Keratinocyte (primary cell): ENCODE data around the gene SBK2. TPM values are rescaled to one million over a fixed set of nuclear protein-coding genes. Genes with fewer than 3 reads are reported as not detected.

Experiments used
- DNase-seq: peaks from one replicate; pipeline ENCODE4 v3.0.0-alpha.2; 2011; ENCODE audit warnings: low read depth, missing footprints, low spot score
- FAIRE-seq: peaks from 2 replicates; lab custom pipeline; 2011; peaks lifted over from hg19 to GRCh38; lab: Jason Lieb, UNC
- H2AFZ ChIP-seq: 2 replicates; pipeline ENCODE4 v1.6.0; 2012; ENCODE audit warnings: low read length, control low read depth, inconsistent platforms; ENCODE audit not compliant: control insufficient read depth
- H3K27ac ChIP-seq: 2 replicates; pipeline ENCODE4 v1.5.1; 2011; ENCODE audit warnings: low read length; ENCODE audit not compliant: control insufficient read depth, insufficient read depth
- H3K27me3 ChIP-seq: 3 replicates; pipeline ENCODE4 v1.6.0; 2011; ENCODE audit warnings: low read length; ENCODE audit not compliant: control insufficient read depth, insufficient read depth; ENCODE audit errors: extremely low read depth
- H3K36me3 ChIP-seq, 2 experiments: 2 replicates in 1 of 2; 3 replicates in 1 of 2; pipeline ENCODE4 v1.5.1; 2011; ENCODE audit warnings: low read length in 2 of 2, mild to moderate bottlenecking in 1 of 2; ENCODE audit not compliant: control insufficient read depth in 2 of 2, insufficient read depth in 2 of 2; ENCODE audit errors: extremely low read depth in 1 of 2
- H3K4me1 ChIP-seq: 3 replicates; pipeline ENCODE4 v1.5.1; 2011; ENCODE audit warnings: low read length; ENCODE audit not compliant: control insufficient read depth, insufficient read depth; ENCODE audit errors: extremely low read depth
- H3K4me2 ChIP-seq: 3 replicates; pipeline ENCODE4 v1.6.0; 2011; ENCODE audit warnings: low read depth, low read length; ENCODE audit not compliant: control insufficient read depth, insufficient read depth; ENCODE audit errors: extremely low read depth
- H3K4me3 ChIP-seq, 3 experiments: fragments of 200-600 bp in 1 of 3; sonication (generic) in 1 of 3; 2 replicates in 2 of 3; 3 replicates in 1 of 3; pipeline ENCODE4 v1.5.1; 2011 to 2016; ENCODE audit warnings: low read length in 3 of 3, mild to moderate bottlenecking in 3 of 3, control low read depth in 2 of 3, inconsistent platforms in 1 of 3, low read depth in 1 of 3, mixed read lengths in 1 of 3, mixed run types in 1 of 3, moderate library complexity in 1 of 3; ENCODE audit not compliant: control insufficient read depth in 2 of 3, insufficient read depth in 2 of 3; ENCODE audit errors: extremely low read depth in 1 of 3
- H3K79me2 ChIP-seq: 2 replicates; pipeline ENCODE4 v1.6.0; 2012; ENCODE audit warnings: low read length; ENCODE audit not compliant: control insufficient read depth, insufficient read depth
- H3K9ac ChIP-seq: 3 replicates; pipeline ENCODE4 v1.6.0; 2011; ENCODE audit warnings: low read length; ENCODE audit not compliant: control insufficient read depth, insufficient read depth; ENCODE audit errors: extremely low read depth
- H3K9me1 ChIP-seq: 3 replicates; pipeline ENCODE4 v1.6.0; 2011; ENCODE audit warnings: low read length; ENCODE audit not compliant: control insufficient read depth, insufficient read depth; ENCODE audit errors: extremely low read depth
- H3K9me3 ChIP-seq: 2 replicates; pipeline ENCODE4 v1.5.1; 2012; ENCODE audit warnings: low read depth, low read length; ENCODE audit not compliant: control insufficient read depth
- H4K20me1 ChIP-seq: 3 replicates; pipeline ENCODE4 v1.6.0; 2011; ENCODE audit warnings: low read length; ENCODE audit not compliant: control insufficient read depth, insufficient read depth; ENCODE audit errors: extremely low read depth
- EZH2 ChIP-seq: IDR thresholded peaks from one replicate; pipeline ENCODE4 v1.6.1; 2012; ENCODE audit warnings: inconsistent platforms, mild to moderate bottlenecking, low read length, moderate library complexity
- dilution Hi-C: fragments of 300-500 bp; cut with MboI; formaldehyde crosslinking; loops from one replicate; pipeline ENCODE4 v1.7.0; 2020; ENCODE audit warnings: low sequenced_read_pairs; ENCODE audit not compliant: extremely low pct_ligation_motif_present
- polyA plus RNA-seq, 5 experiments: library from polyadenylated mRNA; depleted of rRNA in 3 of 5; stranded (reverse) in 3 of 5; stranded (forward) in 1 of 5; unstranded in 1 of 5; fragments of >200 nt; gene quantifications; 1 replicate in 1 of 5; 2 replicates in 3 of 5; 3 replicates in 1 of 5; pipeline versions ENCODE4 v1.2.1 to v1.2.3, GENCODE V29; 2011 to 2012; ENCODE audit warnings: missing spikeins in 2 of 5, low read depth in 1 of 5, low replicate concordance in 1 of 5
- TF ChIP-seq, protein P1 (sequence below), 3 experiments: IDR thresholded peaks in 1 of 3; conservative IDR thresholded peaks in 1 of 3; optimal IDR thresholded peaks in 1 of 3; 2 replicates in 2 of 3; 3 replicates in 1 of 3; pipeline versions ENCODE3 to v1.5.1; 2011; ENCODE audit warnings: low read length in 3 of 3, mild to moderate bottlenecking in 3 of 3, moderate library complexity in 2 of 3, control low read depth in 1 of 3, inconsistent platforms in 1 of 3; ENCODE audit not compliant: insufficient read depth in 2 of 3; ENCODE audit errors: extremely low read depth in 1 of 3

Gene SBK2
- polyA plus RNA-seq, 1 donor (not counting 4 experiments of a cell fraction or from before 2014, with no cell fraction given) = not detected

DNA sequence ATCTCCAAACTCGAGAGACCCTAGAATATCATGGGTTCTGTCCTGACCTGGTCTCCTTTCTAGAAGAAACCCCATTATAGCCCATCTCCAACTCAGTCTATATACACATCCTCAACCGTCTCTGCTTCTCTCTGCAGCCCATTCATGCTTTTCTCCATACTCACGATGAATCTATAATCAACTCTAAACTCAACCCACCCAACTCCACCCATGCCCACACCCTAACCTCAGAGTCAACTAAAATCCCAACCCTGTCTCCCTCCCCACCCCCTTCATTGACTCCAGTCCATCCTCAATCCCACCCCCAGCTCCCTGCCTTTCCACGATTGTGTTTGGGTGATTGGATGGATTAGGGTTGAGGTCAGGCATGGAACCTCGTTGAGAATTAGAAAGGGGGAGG lies 6.6 kb upstream of the SBK2 start:
- Histone ChIP-seq H3K4me3 (no peak overlapping the region), H3K79me2 (no peaks in the 10 kb centered on the region), H3K9ac (no peak overlapping the region), H3K9me3 (no peaks in the 10 kb centered on the region), H3K4me2 (no peak overlapping the region), H3K9me1 (no peaks in the 10 kb centered on the region), H3K27ac (no peak overlapping the region), H3K27me3 (no peaks in the 10 kb centered on the region), H3K36me3 (no peaks in the 10 kb centered on the region), H4K20me1 (no peaks in the 10 kb centered on the region), H2AFZ (no peak overlapping the region), H3K4me1 (no peaks in the 10 kb centered on the region)
- FAIRE-seq (no peak), DNase-seq (no peak)
- TF ChIP-seq, protein P1, sequence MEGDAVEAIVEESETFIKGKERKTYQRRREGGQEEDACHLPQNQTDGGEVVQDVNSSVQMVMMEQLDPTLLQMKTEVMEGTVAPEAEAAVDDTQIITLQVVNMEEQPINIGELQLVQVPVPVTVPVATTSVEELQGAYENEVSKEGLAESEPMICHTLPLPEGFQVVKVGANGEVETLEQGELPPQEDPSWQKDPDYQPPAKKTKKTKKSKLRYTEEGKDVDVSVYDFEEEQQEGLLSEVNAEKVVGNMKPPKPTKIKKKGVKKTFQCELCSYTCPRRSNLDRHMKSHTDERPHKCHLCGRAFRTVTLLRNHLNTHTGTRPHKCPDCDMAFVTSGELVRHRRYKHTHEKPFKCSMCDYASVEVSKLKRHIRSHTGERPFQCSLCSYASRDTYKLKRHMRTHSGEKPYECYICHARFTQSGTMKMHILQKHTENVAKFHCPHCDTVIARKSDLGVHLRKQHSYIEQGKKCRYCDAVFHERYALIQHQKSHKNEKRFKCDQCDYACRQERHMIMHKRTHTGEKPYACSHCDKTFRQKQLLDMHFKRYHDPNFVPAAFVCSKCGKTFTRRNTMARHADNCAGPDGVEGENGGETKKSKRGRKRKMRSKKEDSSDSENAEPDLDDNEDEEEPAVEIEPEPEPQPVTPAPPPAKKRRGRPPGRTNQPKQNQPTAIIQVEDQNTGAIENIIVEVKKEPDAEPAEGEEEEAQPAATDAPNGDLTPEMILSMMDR (optimal IDR thresholded peaks at IDR 0.05 in 1 of 3, IDR thresholded peaks at IDR 0.05 in 1 of 3, conservative IDR thresholded peaks at IDR 0.05 in 1 of 3; ENCODE audit: extremely low read depth in 1 of 3, insufficient read depth in 2 of 3, low read length in 3 of 3) = no peak
- TF ChIP-seq EZH2 = no peak
- dilution Hi-C loops = no loop called here

GRCh38 chr19:55542292-55542855 lies 5.4 kb upstream of the SBK2 start:
- DNase-seq = no peak
- H3K9me3 ChIP-seq = no peaks in the 10 kb centered on the region
- no peaks in the 10 kb centered on the region for H3K27me3 ChIP-seq
- TF ChIP-seq EZH2 = no peak
- TF ChIP-seq, protein P1 (optimal IDR thresholded peaks at IDR 0.05 in 1 of 3, IDR thresholded peaks at IDR 0.05 in 1 of 3, conservative IDR thresholded peaks at IDR 0.05 in 1 of 3; ENCODE audit: extremely low read depth in 1 of 3, insufficient read depth in 2 of 3, low read length in 3 of 3) = no peak
- no peaks in the 10 kb centered on the region for H3K79me2 ChIP-seq
- H3K36me3 ChIP-seq = no peaks in the 10 kb centered on the region
- H3K27ac ChIP-seq = no peak overlapping the region
- no peak overlapping the region for H2AFZ ChIP-seq
- no peaks in the 10 kb centered on the region for H3K9me1 ChIP-seq
- FAIRE-seq = no peak
- H4K20me1 ChIP-seq = no peaks in the 10 kb centered on the region
- no peaks in the 10 kb centered on the region for H3K4me1 ChIP-seq
- no peak overlapping the region for H3K4me2 ChIP-seq
- no peak overlapping the region for H3K9ac ChIP-seq
- H3K4me3 ChIP-seq = no peak overlapping the region
- dilution Hi-C loops = no loop called here
